HUDEP-2 (cell line): ENCODE data around the gene FBXO24.

Experiments used
- DNase-seq, 76 experiments: peaks; one replicate each; lab custom pipeline; 2025; ENCODE audit not compliant: unreplicated experiment in 76 of 76; lab: John Stamatoyannopoulos, UW

Gene FBXO24

GRCh38 chr7:100613412-100614175, 27.5 kb downstream of the FBXO24 start:
- no peak for DNase-seq

GRCh38 chr7:100614308-100614861, 28.3 kb downstream of the FBXO24 start:
- DNase-seq = peak in 1 of 76 experiments; percentile 23

- DNase-seq = no peak
Measured at GRCh38 chr7:100620239-100620638, 34.1 kb downstream of the FBXO24 start.

GRCh38 chr7:100620804-100621203, 34.7 kb downstream of the FBXO24 start:
- DNase-seq = no peak

GRCh38 chr7:100621554-100621953, 35.4 kb downstream of the FBXO24 start:
- peak in 1 of 76 experiments; percentile 21 for DNase-seq

- peak in 74 of 76 experiments; percentile 41 to 92 (median 75) for DNase-seq
Measured at GRCh38 chr7:100623951-100624824, 38.1 kb downstream of the FBXO24 start.

GRCh38 chr7:100626055-100626454, 39.9 kb downstream of the FBXO24 start:
- peak in 1 of 76 experiments; percentile 12 for DNase-seq

- peak in 73 of 76 experiments; percentile 13 to 91 (median 81) for DNase-seq
Measured at GRCh38 chr7:100626530-100627237, 40.6 kb downstream of the FBXO24 start.

- DNase-seq = no peak
Measured at GRCh38 chr7:100627238-100627549, 41.1 kb downstream of the FBXO24 start.

- DNase-seq = peak in 53 of 76 experiments; percentile 5 to 71 (median 39)
Measured at GRCh38 chr7:100629117-100629716, 43.1 kb downstream of the FBXO24 start.

- DNase-seq = no peak
Measured at GRCh38 chr7:100630066-100630465, 43.9 kb downstream of the FBXO24 start.

GRCh38 chr7:100632951-100633717, 47.0 kb downstream of the FBXO24 start:
- DNase-seq = no peak

- peak in 27 of 76 experiments; percentile 27 to 76 (median 54) for DNase-seq
Measured at GRCh38 chr7:100639995-100640516, 53.9 kb downstream of the FBXO24 start.

- DNase-seq = peak in 69 of 76 experiments; percentile 21 to 91 (median 77)
Measured at GRCh38 chr7:100640517-100641440, 54.7 kb downstream of the FBXO24 start.

- peak in 74 of 76 experiments; percentile 87 to 99 (median 97) for DNase-seq
Measured at GRCh38 chr7:100641463-100641859, 55.3 kb downstream of the FBXO24 start, which contains the start of gene TFR2. TSS of gene TFR2 (minus strand) at chr7:100641552. CDS start at chr7:100641509, 43 bp downstream.

- peak in 31 of 76 experiments; percentile 25 to 84 (median 51) for DNase-seq
Measured at GRCh38 chr7:100641860-100642533, 55.9 kb downstream of the FBXO24 start.

GRCh38 chr7:100642534-100642907, 56.4 kb downstream of the FBXO24 start:
- peak in 70 of 76 experiments; percentile 10 to 88 (median 74) for DNase-seq
